Lung (tissue), 12 donors: Measurements from ENCODE around the gene RBM6. TPM values are rescaled to one million over a fixed set of nuclear protein-coding genes. Genes with fewer than 3 reads are reported as not detected.

Source experiments
- ATAC-seq: fragments of 200-7000 bp; cut with Tn5 transposase; one replicate; pipeline ENCODE4 v1.9.1; 2020; ENCODE audit warnings: moderate number of reproducible peaks; ENCODE audit not compliant: insufficient read depth, low FRiP score
- DNase-seq, 3 donors: peaks; one replicate each; pipeline ENCODE4 v3.0.0-alpha.2; 2013 to 2017
- H3K27ac ChIP-seq, 2 donors: one replicate each; pipeline ENCODE4 v1.5.1; 2013; ENCODE audit warnings: mild to moderate bottlenecking in 2 of 2, moderate library complexity in 2 of 2, control low read depth in 1 of 2, inconsistent platforms in 1 of 2, low read depth in 1 of 2, low read length in 1 of 2
- H3K27me3 ChIP-seq, 3 donors: one replicate each; pipeline ENCODE4 v1.5.1; 2013; ENCODE audit warnings: low read length in 2 of 3; ENCODE audit not compliant: control insufficient read depth in 3 of 3, insufficient read depth in 3 of 3
- H3K36me3 ChIP-seq, 4 donors: one replicate each; pipeline ENCODE4 v1.5.1; 2013; ENCODE audit warnings: low read length in 4 of 4, mild to moderate bottlenecking in 1 of 4, moderate library complexity in 1 of 4; ENCODE audit not compliant: control insufficient read depth in 4 of 4, insufficient read depth in 4 of 4
- H3K4me1 ChIP-seq, 5 donors: one replicate each; pipeline ENCODE4 v1.5.1; 2013; ENCODE audit warnings: low read length in 5 of 5, mild to moderate bottlenecking in 2 of 5, moderate library complexity in 1 of 5; ENCODE audit not compliant: control insufficient read depth in 5 of 5, insufficient read depth in 5 of 5
- H3K4me3 ChIP-seq: one replicate; pipeline ENCODE4 v1.5.1; 2013; ENCODE audit warnings: mild to moderate bottlenecking, control low read depth, moderate library complexity
- H3K9ac ChIP-seq, 2 donors: one replicate each; pipeline ENCODE4 v1.5.1; 2013; ENCODE audit warnings: low read length in 2 of 2, control low read depth in 1 of 2; ENCODE audit not compliant: insufficient read depth in 1 of 2
- H3K9me3 ChIP-seq, 4 donors: one replicate each; pipeline ENCODE4 v1.5.1; 2013; ENCODE audit warnings: low read length in 3 of 4, mild to moderate bottlenecking in 1 of 4, moderate library complexity in 1 of 4; ENCODE audit not compliant: control insufficient read depth in 4 of 4, insufficient read depth in 3 of 4
- CTCF ChIP-seq: IDR thresholded peaks from 2 replicates; pipeline ENCODE4 v1.5.1; 2012; ENCODE audit warnings: mild to moderate bottlenecking; ENCODE audit errors: control extremely low read depth, extremely low read depth
- WGBS, 2 donors: extraction: QIAGEN DNeasy Blood & Tissue Kit; methylation state at CpG; one replicate each; pipeline ENCODE4 v1.1.7; 2013; 5-methylcytosine and 5-hydroxymethylcytosine counted together
- polyA plus RNA-seq, 2 donors: library from polyadenylated mRNA; stranded (reverse); fragments of 200-250 nt; gene quantifications; one replicate each; pipeline ENCODE4 v1.2.1, GENCODE V29; 2013
- total RNA-seq, 2 donors: library from RNA; depleted of rRNA in 1 of 2; stranded (reverse); fragments of >200 nt in 1 of 2; gene quantifications; one replicate each; pipeline ENCODE4 v1.2.1, GENCODE V29; 2014 to 2021
- donor health status: control.
- donor health status: control.
- donor health status: Bipolar disorder and iron deficiency.
- donor health status: healthy.
- donor health status: DM: yes; HTN: yes; CAD: no.

The RBM6 gene
- total and polyA plus RNA-seq, 4 donors, result 42.1 to 126 (median 79.7) TPM

- no peak for TF ChIP-seq CTCF
- peaks cover 4 to 22% (median 16%) of the 10 kb centered on the region in 4 donors for H3K36me3 ChIP-seq
- no peaks in the 10 kb centered on the region for H3K9me3 ChIP-seq
- no peak overlapping the region for H3K27ac ChIP-seq
- H3K9ac ChIP-seq, result no peak overlapping the region
- ATAC-seq (no peak), DNase-seq (no peak)
- 55 to 73% methylated on average over 4 of the region's 4 CpGs for WGBS, 2 donors
- no peak overlapping the region for H3K4me3 ChIP-seq
- no peaks in the 10 kb centered on the region for H3K27me3 ChIP-seq
- H3K4me1 ChIP-seq, result peaks cover 0 to 35% (median 18%) of the 10 kb centered on the region in 5 donors
These were observed 183.6 kb downstream of the RBM6 start for GRCh38 chr3:50123394-50124051.

GRCh38 chr3:50124052-50124799, 184.3 kb downstream of the RBM6 start:
- H3K9ac ChIP-seq, result no peak overlapping the region
- H3K36me3 ChIP-seq, result peaks cover 0 to 18% (median 13%) of the 10 kb centered on the region in 4 donors
- no peaks in the 10 kb centered on the region for H3K27me3 ChIP-seq
- no peaks in the 10 kb centered on the region for H3K9me3 ChIP-seq
- H3K4me3 ChIP-seq, result no peak overlapping the region
- no peak overlapping the region for H3K27ac ChIP-seq
- ATAC-seq, result no peak
- 35 to 62% methylated on average over 13 to 15 of the region's 15 CpGs for WGBS, 2 donors
- DNase-seq, result peak in 2 of 3 donors; percentile 41 to 50
- no peak for TF ChIP-seq CTCF
- peaks cover 0 to 35% (median 18%) of the 10 kb centered on the region in 5 donors for H3K4me1 ChIP-seq

DNA sequence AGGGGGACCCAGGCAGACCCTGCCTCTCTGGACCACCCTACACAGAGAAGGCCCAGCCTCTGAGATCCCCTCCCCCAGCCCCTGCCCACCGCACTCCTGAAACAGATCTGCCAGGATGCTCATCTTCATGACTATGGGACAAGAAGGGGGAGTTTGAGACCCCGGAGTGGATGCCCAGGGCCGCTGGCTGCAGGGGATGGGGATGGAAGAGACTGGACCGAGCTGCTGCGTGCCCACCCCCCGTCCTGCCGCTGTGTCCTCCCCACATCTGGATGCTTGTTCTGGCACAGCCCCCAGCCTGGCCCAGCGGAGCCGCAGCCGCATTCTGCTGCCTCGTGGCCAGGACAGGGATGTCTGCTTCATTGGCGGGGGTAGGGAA, 184.8 kb downstream of the RBM6 start:
- H3K9ac ChIP-seq, result no peak overlapping the region
- peaks cover 0 to 16% (median 11%) of the 10 kb centered on the region in 4 donors for H3K36me3 ChIP-seq
- DNase-seq (peak; percentile 33 to 55 (median 50)), ATAC-seq (no peak)
- H3K27me3 ChIP-seq, result no peaks in the 10 kb centered on the region
- 57 to 66% methylated on average over 12 of the region's 12 CpGs for WGBS, 2 donors
- no peak overlapping the region for H3K4me3 ChIP-seq
- H3K4me1 ChIP-seq, result peaks cover 0 to 35% (median 18%) of the 10 kb centered on the region in 5 donors
- H3K27ac ChIP-seq, result no peak overlapping the region
- no peaks in the 10 kb centered on the region for H3K9me3 ChIP-seq
- TF ChIP-seq CTCF, result no peak
